ENCODE measurements around the gene FTSJ3.

The FTSJ3 gene

DNA sequence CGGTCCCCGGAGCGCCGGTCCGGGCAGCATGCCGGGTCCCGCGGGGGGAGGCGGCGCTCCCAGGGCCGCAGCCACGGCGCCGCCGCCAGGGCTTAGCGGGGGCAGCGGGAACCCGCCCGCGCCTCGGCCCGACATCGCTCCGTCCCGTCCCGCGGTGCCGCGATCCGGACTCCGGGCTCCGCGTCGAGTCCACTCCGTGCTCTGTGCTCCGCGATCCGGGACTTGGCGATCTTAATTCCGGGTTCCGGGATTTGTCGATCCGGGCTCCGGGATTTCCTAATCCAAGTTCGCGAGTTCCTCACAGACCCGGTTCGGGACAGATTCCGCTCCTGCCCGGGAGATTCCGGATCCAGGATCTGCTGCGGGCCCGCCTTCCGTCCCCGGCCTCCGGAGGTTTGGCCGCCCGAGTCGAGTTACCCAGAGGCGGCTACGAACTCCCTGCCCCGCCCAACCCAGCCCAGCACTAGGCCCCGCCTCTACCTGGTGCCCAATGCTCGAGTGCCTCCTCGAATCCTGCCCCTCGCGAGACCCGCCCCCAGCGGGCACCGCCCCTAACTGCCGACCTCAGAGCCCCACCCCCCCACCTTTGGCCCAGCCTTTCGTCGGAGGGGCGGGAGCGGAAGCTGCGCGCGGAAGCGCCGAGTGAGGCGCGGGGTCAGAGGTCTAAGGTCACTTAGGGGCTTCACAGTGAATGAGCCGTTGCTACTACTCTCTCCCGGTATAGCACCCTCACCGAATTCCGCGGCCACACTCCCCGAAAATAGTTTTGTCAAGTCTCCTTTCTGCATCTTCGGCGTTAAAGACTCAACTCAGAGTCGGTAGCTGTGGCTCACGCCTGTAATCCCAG is 15.3 kb upstream of the FTSJ3 start, which contains the start of gene SMARCD2:
Gene SMARCD2 (minus strand): TSS at position 146 of the 847 bp plus-strand sequence. CDS start 11 bp downstream, at position 135.
- peak; percentile 99 for DNase-seq

DNA sequence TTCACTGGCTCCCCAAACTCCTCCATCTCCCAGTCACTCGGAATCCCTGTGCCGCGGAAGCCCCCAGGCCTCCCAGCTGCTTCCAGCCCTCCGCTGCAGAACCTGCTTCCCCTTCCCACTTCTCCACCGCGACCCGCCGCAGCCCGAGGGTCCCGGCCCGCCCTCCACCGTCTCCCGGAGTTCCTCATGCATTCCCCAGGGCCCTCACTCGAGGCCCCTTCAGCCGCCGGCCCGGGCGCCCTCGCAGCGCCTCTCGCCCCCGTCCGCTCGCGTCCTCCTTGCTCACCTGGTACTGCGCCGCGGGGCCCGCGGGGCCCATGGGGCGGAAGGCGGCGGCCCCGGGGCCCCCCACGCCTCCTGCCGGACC is 14.7 kb upstream of the FTSJ3 start:
- DNase-seq = peak; percentile 26

DNA sequence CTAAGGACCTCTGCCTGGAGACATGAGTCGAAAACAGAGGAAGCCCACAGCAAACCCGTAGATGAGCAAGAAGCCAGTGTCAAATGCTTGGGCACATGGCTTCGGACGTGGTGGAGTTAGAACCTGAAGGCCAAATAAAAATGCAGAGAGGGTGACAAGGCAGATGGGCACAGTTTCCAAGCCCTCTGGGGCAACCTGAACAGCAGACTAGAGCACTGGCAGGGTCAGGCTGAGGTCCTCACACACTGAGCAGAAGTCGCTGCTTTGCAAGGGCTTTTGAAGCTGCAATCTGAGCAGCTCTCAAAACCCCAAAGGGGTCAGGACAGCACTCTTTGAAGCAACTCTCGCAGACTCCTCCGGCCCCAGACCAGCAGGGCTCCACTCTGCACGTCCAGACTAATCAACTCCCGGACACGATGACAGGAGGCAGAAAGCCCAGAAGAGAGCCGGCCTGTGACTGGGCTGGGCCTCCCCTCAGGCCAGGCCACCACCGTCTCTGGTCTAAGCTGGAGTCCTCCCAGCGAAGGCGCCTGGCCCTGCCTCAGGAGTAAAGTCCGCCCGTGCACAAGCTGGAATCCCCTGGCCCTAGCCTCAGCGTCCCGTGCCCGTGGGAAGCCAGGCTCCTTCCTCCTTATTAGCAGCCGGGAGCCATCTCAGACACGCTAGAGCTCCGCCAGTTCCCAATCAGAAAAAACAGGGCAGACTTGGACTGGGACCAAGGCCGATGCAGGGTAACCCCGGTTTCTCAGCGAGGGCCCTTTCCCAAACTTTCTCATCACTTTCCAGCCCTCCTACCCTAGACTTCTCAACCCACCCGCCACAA is 14.1 kb upstream of the FTSJ3 start:
- no peak for DNase-seq

DNA sequence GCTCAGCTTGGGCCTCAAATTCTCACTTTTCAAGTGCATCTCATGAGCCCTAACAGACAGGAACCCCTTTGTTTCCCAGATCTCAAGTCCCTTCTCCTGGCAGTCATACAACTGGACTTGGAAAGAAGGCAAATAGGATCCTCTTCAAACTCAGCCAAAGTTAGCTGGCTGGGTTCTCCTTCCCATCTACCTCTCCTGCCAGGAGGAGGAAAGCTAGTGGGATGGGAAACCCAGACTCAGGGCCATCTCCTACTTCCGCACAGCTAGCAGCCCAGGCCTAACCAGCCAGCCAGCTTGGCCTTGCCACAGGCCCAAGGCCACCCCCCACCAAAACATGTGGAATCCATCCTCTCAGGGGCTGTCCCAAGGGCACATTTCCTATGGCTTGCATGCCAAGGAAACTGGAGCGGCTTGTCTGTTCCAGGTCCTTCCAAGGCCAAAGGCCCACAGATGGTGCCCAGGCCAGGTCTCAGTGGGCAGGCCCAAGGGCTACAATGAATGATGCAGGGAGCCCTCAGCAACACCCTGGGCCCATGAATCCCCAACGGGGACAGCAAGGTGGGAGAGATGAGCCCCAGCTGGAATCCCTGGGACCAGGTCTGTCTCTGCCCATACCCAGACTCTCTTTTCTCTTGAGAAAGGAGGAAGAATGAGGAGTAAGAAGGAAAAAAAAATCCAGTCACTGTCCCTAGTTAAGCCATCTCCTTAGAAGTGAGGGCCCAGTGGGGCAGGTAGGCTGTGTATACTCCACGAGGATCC is 13.3 kb upstream of the FTSJ3 start:
- DNase-seq = no peak

DNA sequence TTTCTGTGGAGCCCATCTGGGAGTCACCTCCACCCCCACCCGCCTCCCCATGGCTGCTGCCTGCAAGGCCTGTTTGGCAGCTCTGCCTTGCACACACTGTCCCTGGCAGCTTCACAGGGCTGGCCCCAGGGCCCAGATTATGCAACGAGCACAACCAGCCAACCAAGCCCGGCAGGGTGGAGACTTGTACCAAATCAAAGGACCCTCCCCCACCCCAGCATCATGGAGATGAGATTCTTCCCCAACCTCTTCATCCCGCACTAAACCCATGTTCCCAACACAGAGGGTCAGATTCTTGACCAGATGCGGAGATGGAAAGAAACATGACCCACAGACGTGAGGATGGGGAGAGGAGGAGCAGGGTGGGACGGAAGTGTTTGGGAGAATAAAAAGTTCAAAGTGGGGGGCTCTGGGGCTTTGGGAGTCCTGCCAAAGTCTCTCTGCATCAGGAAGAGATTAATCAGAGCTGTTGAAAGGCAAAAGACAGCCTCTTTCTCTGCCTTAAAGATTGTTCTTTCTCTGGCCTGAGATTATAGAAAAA is 11.2 kb upstream of the FTSJ3 start:
- no peak for DNase-seq

DNA sequence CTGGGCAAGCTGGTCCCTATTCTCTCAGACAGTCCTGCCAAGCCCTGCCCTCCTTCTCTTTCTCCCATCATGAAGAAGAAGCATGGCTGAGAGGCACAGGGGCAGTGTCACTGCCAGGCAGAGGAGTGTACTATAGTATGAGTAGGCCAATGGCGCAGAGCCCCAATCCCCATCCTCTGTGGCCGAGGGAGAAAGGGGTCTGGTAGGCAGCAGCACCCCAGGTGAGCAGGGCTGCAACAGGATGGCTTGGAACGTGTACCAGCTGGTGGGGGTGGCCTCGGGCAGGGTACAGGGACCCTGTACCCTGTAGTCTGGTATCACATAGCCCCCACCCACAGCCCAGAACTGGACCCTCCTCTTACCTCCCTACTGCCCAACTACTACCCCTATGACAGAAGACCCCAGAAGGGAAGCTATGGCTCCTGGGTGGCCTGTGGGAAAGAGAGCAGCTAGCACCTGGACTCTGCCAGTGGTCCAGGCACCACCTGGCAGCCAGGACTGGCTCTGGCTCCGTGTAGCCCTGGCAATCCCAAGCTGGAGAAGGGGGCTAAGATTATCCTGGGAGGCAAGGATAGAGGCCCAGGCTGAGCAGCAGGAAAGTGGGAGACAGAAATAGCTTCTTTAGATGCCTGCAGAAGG is 10.6 kb upstream of the FTSJ3 start:
- no peak for DNase-seq

DNA sequence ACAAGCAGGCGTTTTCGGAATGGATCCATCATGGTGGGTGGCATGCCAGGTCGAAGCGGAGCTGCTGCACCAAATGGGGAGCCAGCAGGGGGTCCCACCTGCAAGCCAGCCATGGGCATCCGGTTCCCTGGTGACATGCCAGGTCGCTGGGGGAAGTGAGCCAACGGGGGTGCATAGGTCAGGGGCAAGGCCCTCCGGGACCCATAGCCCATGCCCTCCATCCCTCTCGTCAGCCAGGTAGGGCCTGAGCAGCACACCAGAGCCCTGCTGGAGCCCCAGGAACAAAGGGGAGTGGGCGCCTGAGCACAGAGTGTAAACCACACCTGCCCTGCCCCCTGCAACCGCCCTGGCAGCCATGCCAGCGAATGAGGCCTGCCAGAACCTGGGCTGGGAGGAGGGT is 10.0 kb upstream of the FTSJ3 start:
- no peak for DNase-seq

DNA sequence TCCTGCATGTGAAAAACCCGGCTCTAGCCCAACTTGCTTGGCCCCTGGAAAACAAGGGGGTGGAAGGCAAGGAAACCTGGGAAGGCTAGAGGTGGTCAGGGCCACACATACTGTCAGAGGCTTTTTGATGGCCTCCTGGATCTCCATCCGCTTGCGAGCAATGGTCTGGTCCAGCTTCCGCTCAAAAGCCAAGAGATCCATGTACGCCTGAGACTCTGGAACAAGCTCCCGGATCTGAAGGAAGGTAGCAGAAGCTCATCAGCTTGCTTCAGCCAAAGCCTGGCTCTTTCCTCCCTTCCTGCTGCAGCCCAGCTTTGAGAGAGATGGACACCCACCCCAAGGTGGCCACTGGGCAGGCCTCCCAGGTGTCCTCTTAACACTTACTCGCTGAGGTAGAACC is 9.3 kb upstream of the FTSJ3 start:
- no peak for DNase-seq

DNA sequence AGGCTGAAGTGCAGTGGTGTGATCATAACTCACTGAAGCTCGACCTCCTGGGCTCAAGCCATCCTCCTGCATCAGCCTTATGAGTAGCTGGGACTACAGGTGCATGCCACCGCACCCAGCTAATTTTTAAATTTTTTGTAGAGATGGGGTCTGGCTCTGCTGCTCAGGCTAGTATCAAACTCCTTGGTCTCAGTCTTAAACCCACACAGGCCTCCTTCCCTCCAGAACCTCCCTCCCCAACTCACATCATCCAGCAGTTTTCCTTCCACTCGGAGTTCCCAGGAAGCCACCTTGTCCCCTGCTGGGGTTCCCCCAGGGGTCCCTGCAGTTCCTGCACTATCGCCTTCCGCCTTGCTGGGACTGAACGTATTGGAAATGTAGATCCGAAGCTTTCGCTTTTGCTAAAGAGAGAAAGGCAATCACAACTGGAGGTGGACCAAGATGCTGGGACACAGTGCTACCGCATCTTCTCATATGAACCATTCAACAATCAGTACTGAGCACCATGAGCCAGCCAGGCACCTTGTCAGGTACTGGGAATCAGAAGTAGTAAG is 7.8 kb upstream of the FTSJ3 start:
- DNase-seq = no peak

DNA sequence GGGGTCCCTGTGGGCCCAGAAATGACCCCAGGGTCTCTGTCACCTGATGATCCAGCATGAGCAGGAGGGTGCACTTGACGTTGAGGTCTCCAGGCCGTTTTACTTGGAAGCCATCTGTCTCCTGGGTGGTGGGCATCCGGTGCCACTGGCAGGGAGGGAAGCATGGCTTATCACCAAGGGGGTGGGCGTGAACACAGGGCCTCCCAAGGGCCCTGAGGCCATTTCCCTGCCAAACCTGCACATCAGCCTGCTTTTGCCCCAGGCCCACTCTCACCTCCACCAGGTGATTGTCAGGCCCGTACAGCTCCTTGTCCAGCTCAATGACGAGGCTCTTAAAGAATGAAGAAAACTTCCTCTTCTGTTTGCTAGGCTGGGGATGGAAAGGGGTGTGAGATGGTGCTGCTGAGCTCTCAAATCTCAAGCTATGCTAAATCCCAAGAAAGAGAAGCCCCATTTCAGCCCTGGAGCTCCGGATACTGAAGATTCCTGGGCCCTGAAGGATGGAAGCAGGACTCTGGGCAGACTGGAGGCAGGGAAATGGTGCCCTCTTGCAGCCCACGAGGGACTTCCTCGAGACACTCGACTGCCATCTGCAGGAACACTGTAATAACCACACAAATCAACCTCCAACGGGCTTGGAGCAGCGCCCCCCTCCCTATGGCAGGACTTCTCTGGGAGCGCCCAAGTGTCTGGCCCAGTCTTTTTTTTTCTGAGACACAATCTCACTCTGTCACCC is 7.1 kb upstream of the FTSJ3 start:
- DNase-seq = peak; percentile 40

DNA sequence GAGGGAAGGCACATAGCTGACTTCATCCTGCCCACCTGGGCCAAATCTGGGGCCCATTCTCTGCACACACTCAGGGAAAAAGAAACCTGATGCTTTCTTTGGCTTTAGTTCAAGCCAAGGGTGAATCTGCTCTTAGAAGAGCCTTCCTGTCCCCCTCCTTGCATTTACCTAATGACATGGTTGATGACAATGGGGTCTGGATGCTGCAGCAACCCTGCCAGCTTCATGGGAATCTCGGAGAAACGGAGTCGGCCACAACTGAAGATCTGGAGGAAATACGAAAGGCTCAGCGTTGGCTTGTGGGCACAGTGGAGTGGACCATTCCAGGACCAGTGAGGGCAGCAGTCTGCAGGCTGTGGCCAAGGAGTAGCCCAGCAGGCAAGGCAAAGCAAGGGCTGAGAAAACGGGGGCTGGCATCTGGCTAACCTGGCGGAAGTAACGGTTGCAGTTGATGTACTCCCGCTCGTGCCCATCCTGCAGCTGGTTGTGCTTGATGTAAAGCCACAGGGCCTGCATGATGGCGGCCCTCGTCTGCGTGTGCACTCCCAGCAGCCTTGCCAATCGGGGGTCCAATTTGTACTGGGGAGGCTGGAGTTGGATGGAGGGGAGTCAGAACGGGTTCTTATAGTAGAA is 6.4 kb upstream of the FTSJ3 start:
- no peak for DNase-seq

DNA sequence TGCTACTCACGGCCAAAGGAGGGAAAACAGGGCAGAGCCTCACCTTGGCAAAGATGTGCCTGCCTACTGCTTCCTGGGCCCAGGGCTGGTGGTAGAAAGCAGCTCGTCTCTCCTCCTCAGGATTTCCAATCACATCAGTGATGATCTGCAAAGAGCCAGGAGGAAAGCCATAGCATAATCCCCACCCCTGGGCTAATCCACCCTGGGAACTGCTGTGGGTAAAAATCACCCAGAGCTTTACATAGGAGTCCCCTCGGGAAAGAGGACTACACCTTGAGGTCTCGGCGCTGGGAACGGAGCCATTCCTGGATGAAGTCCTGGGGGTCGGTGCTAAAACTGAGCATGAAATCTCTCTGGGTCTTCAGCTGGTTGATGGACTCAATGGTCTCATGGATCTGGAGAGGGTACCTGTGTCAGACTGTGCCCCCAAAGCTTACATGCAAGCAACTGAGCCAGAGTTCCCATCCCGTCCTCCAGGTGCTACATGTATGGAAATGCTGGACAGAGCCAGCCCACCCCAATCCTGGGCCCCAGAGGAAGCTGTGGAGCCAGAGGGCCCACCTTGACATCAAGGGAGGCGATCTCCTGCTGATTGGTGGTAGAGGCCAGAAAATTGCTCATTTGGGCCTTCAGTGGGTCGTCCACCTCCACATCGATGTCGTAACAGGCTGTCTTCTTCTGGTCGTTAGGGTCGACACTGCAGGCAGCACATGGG is 5.7 kb upstream of the FTSJ3 start:
- no peak for DNase-seq

DNA sequence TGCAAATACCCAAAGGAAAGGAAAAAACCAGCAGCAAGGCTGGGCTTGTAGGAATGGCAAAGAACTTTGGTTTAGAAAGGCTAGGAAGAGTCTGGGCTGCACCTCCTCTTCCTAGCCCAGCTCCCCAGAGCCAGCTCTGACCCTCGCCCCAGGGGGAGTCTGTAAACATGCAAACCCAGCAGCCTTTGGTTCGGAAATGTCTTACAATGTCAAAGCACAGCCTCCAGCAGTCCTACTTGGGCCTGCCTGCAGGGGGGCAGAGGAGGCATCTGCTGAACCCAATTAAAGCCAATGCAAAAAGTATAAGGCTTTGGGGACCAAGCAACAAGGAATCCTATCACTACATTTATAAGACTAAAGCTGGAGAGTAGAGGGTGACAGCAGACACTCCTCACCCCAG is 5.0 kb upstream of the FTSJ3 start:
- no peak for DNase-seq

DNA sequence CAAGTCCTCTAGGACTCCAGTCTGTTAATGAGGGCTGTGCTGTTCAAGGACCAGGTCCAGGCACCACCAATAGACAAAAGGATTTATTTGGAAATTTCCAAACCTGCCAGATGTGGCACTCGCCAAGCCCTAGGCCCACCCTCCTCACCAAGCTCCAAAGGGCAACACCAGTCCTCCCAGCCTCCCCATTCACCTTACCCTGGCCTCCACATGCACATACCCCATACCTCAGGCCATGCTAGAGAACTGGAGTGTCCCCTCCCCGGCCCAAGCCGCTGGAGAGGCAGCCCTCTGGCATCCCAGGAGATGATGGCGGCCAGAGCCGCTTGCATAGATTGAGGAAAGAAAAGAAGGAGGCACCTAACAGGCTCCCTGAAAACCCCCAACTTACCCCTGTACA is 4.6 kb upstream of the FTSJ3 start:
- DNase-seq = no peak

DNA sequence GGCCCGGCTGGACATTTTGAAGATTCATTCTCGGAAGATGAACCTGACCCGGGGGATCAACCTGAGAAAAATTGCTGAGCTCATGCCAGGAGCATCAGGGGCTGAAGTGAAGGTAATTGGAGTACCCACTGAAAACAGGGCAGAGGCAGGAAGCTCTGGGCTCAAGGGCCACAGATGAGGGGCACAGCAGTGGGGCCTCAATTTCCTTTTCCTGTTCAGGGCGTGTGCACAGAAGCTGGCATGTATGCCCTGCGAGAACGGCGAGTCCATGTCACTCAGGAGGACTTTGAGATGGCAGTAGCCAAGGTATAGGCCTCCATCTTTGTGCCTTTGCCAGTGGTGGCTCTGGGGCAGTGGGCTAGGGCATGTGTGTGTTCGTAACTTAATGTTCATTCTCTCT is 4.0 kb upstream of the FTSJ3 start:
- DNase-seq = no peak

DNA sequence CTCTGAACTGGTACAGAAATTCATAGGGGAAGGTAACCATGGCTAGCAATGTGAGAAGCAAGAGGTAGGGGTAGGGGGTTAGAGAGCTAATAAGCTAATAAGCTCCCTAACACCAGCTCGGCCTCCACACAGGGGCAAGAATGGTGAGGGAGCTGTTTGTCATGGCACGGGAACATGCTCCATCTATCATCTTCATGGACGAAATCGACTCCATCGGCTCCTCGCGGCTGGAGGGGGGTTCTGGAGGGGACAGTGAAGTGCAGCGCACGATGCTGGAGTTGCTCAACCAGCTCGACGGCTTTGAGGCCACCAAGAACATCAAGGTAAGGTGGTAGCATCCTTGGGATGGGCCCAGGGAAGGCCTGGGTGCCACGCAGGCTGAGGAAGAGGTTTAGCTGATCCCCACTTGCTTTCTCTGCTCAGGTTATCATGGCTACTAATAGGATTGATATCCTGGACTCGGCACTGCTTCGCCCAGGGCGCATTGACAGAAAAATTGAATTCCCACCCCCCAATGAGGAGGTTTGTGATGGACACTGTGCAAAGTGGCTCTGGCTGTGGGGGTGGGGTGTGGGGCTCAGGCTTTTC is 3.5 kb upstream of the FTSJ3 start:
- DNase-seq = no peak

DNA sequence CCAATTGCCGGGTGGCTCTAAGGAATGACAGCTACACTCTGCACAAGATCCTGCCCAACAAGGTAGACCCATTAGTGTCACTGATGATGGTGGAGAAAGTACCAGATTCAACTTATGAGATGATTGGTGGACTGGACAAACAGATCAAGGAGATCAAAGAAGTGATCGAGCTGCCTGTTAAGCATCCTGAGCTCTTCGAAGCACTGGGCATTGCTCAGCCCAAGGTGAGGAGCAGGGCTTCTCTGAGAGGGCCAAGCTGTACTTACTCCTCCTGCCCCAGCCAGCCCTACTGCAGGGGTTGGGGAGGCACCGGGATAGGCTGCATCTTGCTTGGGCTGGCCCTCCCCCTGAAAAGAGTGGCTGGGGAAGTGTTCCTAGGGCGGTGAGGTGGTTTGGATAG is 2.8 kb upstream of the FTSJ3 start:
- DNase-seq = no peak

DNA sequence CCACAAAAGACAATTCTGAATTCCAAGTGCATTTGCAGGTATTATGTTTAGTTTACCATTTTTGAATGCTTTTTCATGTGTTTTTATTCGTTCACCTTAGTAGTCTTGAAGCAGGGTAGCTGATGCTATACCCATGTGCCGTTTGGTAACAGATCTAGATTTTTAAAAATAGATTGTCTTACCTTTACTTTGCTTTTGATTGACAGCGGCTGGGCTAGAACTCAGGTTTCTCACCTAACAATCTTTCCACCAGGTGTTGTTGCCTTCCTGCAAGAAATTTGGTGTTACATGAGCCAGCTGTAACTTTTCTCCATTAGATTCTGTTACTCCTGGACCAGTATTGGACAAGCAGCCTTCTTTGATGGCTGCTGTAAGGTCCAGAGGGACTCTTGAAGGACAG is 1.5 kb upstream of the FTSJ3 start:
- no peak for DNase-seq

DNA sequence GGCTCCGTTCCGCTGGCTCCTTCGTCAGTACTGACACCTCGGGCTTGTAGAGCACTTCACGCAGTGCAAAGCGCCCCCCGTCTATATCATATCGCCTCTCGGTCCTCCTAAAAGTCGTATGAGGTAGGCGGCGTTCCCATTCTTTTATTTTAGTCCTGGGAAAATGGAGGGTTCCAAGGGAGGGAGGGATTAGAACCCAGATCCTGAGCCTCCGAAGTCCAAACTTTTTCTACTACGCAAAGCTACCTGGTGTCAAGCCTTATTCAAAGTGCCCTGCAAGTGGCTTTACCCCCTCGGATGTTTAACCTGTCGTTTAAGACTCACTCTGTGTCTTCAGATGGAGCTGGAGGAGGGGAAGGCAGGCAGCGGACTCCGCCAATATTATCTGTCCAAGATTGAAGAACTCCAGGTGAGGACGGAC is 348 bp upstream of the FTSJ3 start:
- no peak for DNase-seq

DNA sequence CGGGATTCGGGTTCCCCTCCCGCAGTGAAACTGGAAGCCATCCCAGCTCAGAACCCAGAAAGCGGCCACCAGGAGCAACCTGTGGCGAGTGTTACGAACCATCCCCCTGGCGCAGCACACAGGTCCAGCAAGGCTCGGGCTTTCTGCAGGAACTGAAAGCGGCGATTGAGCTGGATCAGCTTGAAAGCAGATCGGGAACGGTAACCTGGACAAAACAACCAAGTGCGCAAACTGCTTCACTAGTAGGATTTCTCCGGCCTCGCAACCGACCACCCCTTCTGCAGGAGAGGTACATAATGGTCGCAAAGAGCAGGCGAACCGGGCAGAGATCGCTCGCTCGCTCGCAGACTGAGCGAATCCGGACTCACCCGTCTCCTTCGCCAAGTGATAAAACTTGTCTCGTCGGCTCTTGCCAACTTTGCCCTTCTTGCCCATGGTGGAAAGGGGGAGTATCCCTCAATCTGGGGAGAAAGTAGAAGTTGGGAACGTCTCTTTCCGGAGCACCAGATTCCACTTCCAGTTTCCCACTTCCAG is 928 bp downstream of the FTSJ3 start:
- DNase-seq = no peak

All from T-helper 9 cell (primary cell).